ENCODE measurements around the gene KCNMA1. TPM values are rescaled to one million over a fixed set of nuclear protein-coding genes. Genes with fewer than 3 reads are reported as not detected.

KCNMA1 gene
- polyA plus RNA-seq, 1 experiment = 21.4 TPM

DNA sequence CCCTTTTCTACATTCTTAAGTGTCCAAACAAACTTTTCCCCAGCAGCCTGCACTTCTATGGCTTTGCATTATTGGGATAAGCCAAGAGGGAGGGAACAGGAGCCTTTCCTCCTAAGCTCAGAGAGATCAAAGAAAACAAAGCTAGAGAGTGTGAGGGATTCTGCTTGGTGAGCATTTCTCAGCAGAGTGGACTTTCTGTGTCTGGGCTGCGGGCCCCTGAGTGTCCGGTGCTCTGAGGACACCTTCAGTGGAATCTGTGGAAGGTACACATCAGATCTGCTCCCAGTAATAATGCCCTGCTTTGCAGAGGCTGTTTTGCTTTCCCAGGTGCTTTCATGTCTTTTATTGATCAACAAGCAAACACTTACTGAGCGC, 50.2 kb downstream of the KCNMA1 start:
- DNase-seq (ENCODE audit: low read depth) = no peak
- TF ChIP-seq, protein P1, sequence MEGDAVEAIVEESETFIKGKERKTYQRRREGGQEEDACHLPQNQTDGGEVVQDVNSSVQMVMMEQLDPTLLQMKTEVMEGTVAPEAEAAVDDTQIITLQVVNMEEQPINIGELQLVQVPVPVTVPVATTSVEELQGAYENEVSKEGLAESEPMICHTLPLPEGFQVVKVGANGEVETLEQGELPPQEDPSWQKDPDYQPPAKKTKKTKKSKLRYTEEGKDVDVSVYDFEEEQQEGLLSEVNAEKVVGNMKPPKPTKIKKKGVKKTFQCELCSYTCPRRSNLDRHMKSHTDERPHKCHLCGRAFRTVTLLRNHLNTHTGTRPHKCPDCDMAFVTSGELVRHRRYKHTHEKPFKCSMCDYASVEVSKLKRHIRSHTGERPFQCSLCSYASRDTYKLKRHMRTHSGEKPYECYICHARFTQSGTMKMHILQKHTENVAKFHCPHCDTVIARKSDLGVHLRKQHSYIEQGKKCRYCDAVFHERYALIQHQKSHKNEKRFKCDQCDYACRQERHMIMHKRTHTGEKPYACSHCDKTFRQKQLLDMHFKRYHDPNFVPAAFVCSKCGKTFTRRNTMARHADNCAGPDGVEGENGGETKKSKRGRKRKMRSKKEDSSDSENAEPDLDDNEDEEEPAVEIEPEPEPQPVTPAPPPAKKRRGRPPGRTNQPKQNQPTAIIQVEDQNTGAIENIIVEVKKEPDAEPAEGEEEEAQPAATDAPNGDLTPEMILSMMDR (IDR thresholded peaks at IDR 0.05; ENCODE audit: insufficient read depth, low read depth, low read length) = no peak
- POLR2A ChIA-PET = no interaction called here
- no peak overlapping the region for H3K4me3 ChIP-seq (ENCODE audit: low read depth, low read length)
- CTCF ChIA-PET = interaction anchor here (0.6 to 1.4 kb wide), 7 partner anchors 12 to 197 kb away, joined by 3 to 4 read pairs (median 3); no protein-coding TSS in a partner anchor
- H3K36me3 ChIP-seq (ENCODE audit: control insufficient read depth, insufficient read depth, low read length) = no peaks in the 10 kb centered on the region
- H3K27me3 ChIP-seq (ENCODE audit: control insufficient read depth, insufficient read depth, low read length) = no peaks in the 10 kb centered on the region

DNA sequence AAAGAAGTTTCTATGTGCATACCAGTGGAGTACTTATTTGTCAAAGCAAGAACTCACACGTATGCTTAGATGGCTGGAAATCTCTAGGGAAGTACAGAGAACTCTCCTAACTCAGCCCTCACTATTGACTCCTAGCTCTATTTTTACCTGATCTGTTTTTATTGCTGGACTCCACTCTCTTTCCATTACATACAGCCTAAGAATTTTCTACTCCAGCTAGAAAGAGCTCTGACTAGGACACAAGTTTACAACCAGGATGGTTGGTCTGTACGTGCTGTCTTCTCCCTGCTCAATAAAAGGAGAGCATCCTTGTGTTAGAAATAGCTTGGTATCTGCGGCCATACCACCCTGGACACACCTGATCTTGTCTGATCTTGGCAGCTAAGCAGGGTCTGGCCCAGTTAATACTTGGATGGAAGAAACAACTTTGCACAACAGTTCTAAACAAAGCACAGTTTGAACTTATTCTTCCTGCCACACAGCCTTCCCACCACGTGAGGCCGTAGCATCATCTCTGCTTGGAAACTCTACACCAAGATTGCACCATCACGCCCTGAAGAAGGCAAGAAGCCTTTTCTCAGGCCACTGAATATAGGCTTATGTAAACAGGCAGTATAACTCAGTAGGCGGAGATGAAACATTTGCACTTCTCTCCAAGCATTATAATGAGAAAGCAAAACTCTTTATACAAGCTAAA, 50.7 kb downstream of the KCNMA1 start:
- ChIA-PET POLR2A (no interaction called here), CTCF (interaction anchor here (0.6 to 1.4 kb wide), 8 partner anchors 11 to 197 kb away, joined by 3 to 4 read pairs (median 3); no protein-coding TSS in a partner anchor)
- TF ChIP-seq, protein P1 (IDR thresholded peaks at IDR 0.05; ENCODE audit: insufficient read depth, low read depth, low read length) = peak; percentile 32; the same call in 1 of the 2 replicates
- Histone ChIP-seq H3K36me3 (ENCODE audit: control insufficient read depth, insufficient read depth, low read length) (no peaks in the 10 kb centered on the region), H3K4me3 (ENCODE audit: low read depth, low read length) (no peak overlapping the region), H3K27me3 (ENCODE audit: control insufficient read depth, insufficient read depth, low read length) (no peaks in the 10 kb centered on the region)
- DNase-seq (ENCODE audit: low read depth) = peak; percentile 77

DNA sequence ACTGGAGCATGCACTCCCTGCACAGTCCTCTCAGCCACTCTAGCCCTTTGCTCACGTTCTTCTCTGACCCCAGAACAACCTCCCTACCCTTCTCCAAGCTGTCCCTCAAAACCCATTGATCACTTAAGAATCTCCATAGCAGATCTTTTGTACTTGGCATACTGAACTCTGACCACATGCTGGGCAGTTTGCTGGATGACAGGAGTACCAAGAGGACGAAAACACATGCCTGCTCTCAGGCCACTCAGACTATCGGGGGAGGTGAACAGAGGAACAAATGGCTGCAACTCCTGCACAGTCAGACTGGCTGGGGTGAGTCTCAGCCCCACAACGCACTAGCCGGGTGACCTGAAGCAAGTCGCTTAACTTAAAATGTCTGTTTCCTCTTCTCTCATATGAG, 52.7 kb downstream of the KCNMA1 start:
- TF ChIP-seq, protein P1 (IDR thresholded peaks at IDR 0.05; ENCODE audit: insufficient read depth, low read depth, low read length) = no peak
- POLR2A ChIA-PET = no interaction called here
- Histone ChIP-seq H3K36me3 (ENCODE audit: control insufficient read depth, insufficient read depth, low read length) (no peaks in the 10 kb centered on the region), H3K27me3 (ENCODE audit: control insufficient read depth, insufficient read depth, low read length) (no peaks in the 10 kb centered on the region), H3K4me3 (ENCODE audit: low read depth, low read length) (no peak overlapping the region)
- CTCF ChIA-PET = no interaction called here
- DNase-seq (ENCODE audit: low read depth) = no peak

DNA sequence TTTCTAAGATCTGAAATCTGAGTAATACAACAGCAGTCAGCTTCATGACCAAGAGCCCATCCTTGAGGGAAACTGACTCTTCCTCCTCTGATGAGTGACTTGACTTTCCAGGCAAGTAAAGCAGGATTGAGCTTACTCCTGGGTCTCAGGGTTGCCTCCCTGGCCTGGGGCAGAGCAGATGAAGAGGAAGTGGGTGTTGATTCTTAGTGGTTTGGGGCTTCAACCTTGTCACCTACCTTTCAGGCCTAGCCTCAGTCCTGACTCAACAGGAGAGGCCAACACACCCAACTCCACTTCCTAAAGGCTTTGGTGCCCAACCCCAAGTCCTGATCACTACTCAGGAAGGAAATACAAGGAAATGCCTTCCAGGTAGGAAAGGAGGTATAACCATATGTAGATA, 54.1 kb downstream of the KCNMA1 start:
- TF ChIP-seq, protein P1 (IDR thresholded peaks at IDR 0.05; ENCODE audit: insufficient read depth, low read depth, low read length) = no peak
- Histone ChIP-seq H3K4me3 (ENCODE audit: low read depth, low read length) (no peak overlapping the region), H3K36me3 (ENCODE audit: control insufficient read depth, insufficient read depth, low read length) (no peaks in the 10 kb centered on the region), H3K27me3 (ENCODE audit: control insufficient read depth, insufficient read depth, low read length) (no peaks in the 10 kb centered on the region)
- no peak for DNase-seq (ENCODE audit: low read depth)
- CTCF ChIA-PET = interaction anchor here (2.5 kb wide), 1 partner anchor 10 kb away, joined by 12 read pairs; no protein-coding TSS in a partner anchor
- POLR2A ChIA-PET = no interaction called here

DNA sequence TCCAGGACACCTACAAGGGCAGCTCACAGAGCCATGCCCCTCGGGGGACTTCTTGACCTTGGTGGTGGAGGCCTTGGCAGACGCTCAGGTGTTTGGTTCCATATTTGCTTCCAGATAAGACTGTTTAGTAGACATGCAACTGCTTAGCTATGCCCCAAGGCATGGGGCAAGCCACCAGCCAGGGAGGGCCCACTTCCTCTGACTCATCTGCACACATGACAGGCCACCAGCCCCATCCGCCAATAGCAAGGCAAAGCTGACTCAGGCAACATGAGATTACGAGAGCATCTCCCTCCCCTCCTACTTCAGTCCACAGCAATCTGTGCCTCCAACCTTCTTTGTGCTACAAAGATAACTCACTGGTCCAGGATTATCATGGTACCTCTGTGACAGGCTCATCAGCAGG, 54.9 kb downstream of the KCNMA1 start:
- no peak for DNase-seq (ENCODE audit: low read depth)
- POLR2A ChIA-PET = no interaction called here
- CTCF ChIA-PET = interaction anchor here (0.6 to 2.5 kb wide), 3 partner anchors 9 to 12 kb away, joined by 3 to 12 read pairs (median 4); no protein-coding TSS in a partner anchor

More for the DNA sequence above, 54.9 kb downstream of the KCNMA1 start:
- TF ChIP-seq, protein P1 (IDR thresholded peaks at IDR 0.05; ENCODE audit: insufficient read depth, low read depth, low read length) = no peak
- no peaks in the 10 kb centered on the region for H3K36me3 ChIP-seq (ENCODE audit: control insufficient read depth, insufficient read depth, low read length)
- no peaks in the 10 kb centered on the region for H3K27me3 ChIP-seq (ENCODE audit: control insufficient read depth, insufficient read depth, low read length)
- H3K4me3 ChIP-seq (ENCODE audit: low read depth, low read length) = no peak overlapping the region
